HG03095 (cell line): ENCODE results near the gene GRM5.
"Not testable (repeated sequence)": the region's sequence is repeated elsewhere in the genome, so short reads cannot be mapped to it uniquely, and the experiment has no call there.

Experiments used
- ATAC-seq: cut with Tn5 transposase; IDR thresholded peaks from one replicate; pipeline ENCODE4 v1.9.1; 2021; ENCODE audit warnings: moderate library complexity; ENCODE audit not compliant: unreplicated experiment

Gene GRM5

GRCh38 chr11:89065651-89066201, at the start of gene GRM5:
GRM5 (minus strand) TSS chr11:89065982; CDS start chr11:89047872, 18,110 bp downstream.
- ATAC-seq = not testable (repeated sequence)

GRCh38 chr11:89097956-89098355, 32.2 kb upstream of the GRM5 start:
- ATAC-seq = peak; percentile 80

- ATAC-seq = not testable (repeated sequence)
These were observed 28.0 kb upstream of the GRM5 start for GRCh38 chr11:89093806-89094205.

GRCh38 chr11:89084951-89085350, 19.2 kb upstream of the GRM5 start:
- not testable (repeated sequence) for ATAC-seq

DNA sequence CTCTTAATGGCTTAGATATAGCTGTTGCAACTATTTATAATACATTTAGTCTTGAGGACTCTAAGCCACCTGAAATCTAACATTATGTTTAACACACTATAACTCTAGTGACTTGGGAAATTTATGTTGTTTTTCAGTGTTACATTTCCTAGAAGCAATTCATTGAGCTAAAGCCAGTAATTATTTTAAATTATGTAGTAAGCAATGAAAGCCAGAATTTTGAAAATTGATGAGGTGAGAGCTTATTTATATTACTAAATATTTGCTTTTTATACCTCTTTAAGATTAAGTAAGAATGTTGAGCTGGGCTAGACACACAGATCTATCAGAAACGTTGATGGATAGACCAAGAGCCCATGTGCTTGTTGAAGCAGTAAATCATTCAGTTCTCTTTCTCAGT, 5.1 kb upstream of the GRM5 start:
- ATAC-seq = not testable (repeated sequence)

DNA sequence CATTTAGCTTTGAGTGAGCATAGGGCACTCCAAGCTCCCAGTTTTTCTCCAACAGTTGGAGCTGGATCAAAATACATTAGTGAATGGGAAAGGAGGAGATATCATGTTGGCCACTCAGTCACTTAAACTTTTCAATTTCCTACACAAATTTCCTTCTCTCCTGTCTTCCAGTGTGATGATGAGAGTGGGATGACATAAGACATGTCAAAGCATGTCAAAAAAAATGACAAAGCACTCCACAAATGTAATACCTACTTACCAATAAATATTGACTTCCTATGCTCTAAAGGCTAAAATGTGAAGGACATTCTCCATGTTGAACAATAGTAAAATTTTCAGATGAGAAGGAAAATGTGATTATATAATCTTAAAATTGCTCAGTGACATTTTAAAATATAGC, 1.5 kb upstream of the GRM5 start:
- no peak for ATAC-seq

GRCh38 chr11:89065066-89065465, 716 bp downstream of the GRM5 start:
- ATAC-seq = no peak

DNA sequence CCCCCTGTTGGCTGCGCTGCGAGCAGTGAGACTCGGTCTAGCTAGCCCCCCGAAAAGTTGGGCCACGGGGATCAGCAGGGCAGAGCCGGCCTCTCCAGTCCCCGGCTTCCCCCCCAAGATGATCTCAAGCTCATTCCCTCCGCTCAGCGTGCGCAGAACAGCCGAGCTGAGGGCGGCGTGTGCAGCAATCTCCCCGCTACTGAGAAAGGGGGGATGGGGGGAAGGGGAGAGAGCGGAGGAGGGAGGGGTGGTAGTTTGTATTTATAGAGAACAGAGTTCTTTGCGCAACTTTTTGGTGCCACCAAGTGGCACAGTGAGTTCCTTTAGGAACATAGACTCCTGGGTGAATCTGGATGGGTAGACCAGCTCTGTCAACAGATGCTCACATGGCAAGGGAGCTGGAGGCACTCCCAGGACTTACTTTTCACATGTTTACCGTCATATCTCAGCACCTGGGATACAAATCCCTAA, 2.3 kb downstream of the GRM5 start:
- not testable (repeated sequence) for ATAC-seq

- ATAC-seq = not testable (repeated sequence)
These were observed 2.9 kb downstream of the GRM5 start for GRCh38 chr11:89062771-89063298.

DNA sequence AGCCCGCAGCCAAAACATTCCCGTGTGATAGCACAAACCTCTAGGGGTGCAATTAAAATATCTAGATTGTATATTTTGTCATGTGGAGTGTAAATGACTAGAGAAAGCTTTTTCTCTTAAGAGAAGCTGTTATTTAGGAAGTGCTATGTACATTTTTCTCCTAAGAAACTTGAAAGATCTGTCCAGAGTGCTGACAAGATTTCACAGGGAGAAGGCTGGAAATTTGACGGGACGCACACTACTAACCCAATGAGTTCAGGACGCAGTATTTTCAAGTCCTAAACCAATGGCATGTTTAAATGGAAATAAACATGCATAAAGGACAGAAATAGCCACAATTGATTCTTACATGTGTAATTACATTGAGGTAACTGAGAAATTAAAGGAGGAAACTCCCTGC, 3.9 kb downstream of the GRM5 start:
- ATAC-seq = not testable (repeated sequence)

DNA sequence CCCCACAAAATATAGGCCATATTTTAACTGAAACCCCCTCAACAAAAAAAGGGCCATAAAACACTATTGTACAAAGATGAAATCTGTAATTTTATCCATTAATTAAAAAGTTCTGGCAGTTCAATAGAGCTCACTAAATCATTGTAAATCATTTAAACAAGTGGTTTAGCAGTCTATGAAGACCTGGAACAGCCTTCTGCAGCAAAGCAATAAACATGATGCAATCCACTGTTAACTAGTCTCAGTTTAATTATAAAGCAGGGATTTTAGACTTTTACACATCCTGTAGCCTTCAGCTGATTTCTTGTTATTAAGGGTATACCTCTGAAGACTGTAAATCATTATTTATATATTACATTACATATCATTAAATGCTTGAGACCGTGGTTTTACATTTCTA, 8.4 kb downstream of the GRM5 start:
- not testable (repeated sequence) for ATAC-seq

DNA sequence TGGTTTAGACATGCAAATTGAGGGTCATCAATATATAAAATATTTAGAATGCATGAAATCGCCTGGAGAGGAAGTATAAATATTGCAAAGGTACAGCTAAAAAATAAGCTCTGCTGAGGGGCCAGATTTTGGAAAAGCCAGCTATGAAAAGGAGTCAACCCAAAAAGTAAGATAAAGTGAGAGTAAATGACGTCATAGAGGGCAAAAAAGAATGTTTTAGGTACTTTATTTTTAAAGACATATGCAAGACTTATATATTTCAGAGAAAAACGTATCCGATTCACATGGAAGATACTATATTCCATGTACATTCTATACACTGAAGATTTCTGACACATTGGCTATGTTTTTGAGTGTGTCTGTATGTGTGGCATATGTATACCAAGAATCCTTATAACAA, 13.6 kb downstream of the GRM5 start:
- ATAC-seq = no peak

- not testable (repeated sequence) for ATAC-seq
These were observed 18.6 kb downstream of the GRM5 start for GRCh38 chr11:89047159-89047558.

GRCh38 chr11:89043861-89044588, 21.8 kb downstream of the GRM5 start:
- not testable (repeated sequence) for ATAC-seq

GRCh38 chr11:89029671-89030070, 36.1 kb downstream of the GRM5 start:
- not testable (repeated sequence) for ATAC-seq

DNA sequence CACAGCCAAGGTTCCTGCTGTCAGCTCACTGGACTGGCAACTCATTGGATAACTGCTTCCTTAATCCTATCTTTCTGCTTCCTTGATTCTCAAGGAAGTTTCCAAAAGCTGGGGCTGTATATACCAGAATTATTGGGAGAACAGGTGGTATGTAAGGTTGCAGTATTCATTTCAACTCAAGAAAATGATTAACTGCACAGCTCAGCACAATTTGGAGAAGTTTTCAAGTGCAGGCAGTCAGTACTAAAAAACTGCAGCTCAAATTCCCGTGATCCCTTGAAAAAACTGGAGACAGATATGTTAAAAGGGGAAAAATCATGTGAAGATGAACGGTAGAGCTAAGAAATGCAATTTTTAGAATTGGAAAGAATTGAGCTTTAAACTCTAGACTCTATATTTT, 44.4 kb downstream of the GRM5 start:
- no peak for ATAC-seq

GRCh38 chr11:89019827-89020547, 45.8 kb downstream of the GRM5 start:
- ATAC-seq = not testable (repeated sequence)

DNA sequence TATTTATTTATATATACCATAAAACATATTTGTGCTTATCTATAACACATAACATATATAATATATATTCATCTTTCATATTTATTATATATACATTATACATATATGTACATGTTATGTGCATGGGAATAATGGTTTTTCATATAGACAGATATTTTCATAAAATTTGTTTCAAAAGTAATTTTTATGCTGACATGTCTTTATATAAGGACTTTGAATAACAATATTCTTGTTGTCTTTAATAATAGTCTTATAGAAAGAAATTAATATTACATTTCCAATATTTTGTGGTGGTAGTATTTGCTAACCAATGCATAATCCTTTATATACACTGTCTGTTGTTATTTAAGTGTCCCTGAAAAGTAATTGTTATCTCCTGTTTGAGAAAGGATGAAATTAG, 49.6 kb downstream of the GRM5 start:
- ATAC-seq = no peak

GRCh38 chr11:89015614-89016013, 50.2 kb downstream of the GRM5 start:
- ATAC-seq = no peak

DNA sequence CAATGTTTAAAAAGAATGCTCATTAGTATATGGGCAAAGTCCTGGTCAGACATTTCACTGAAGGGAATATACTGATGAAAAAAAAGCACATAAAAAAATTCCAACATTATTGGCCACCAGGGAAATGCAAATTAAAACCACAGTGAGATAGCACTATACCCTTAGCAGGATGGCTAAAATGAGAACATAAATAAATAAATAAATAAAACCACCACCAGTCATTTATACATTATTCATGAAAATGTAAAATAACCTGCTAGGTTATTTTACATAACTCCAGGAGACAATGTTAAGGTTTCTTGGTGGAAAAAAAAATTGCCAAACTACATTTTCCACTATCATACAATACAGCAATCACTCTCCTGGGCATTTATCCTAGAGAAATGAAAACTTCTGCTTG, 64.9 kb downstream of the GRM5 start:
- not testable (repeated sequence) for ATAC-seq

DNA sequence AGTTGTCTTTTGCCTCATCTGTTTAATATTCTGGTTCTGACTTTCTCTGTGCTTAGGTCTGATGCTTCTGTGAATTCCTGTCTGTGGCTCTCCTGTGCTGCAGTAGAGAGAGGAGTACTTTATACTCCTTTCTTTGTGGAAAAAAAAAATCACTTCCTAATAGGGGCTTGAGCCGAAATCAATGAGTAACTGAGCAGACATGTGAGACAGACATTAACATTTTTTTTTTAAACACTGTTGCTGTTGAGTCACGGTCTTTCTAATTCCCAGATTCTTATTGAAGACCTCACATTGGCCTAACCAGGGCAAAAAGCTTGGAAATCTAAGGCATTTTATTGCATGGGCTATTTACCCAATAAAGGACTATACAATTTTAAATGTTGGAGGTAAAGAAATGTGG, 86.1 kb downstream of the GRM5 start:
- no peak for ATAC-seq

- ATAC-seq = not testable (repeated sequence)
These were observed 86.8 kb downstream of the GRM5 start for GRCh38 chr11:88978992-88979391.
